B cell (primary cell): ENCODE results near the gene RNF19B.

ENCODE experiments used
- CTCF ChIP-seq: fragments of 200-600 bp; IDR thresholded peaks from one replicate; pipeline ENCODE4 v1.8.0; 2022; ENCODE audit warnings: antibody characterized with exemption, mild to moderate bottlenecking
- EZH2 ChIP-seq: IDR thresholded peaks from 2 replicates; pipeline ENCODE4 v1.6.1; 2012; ENCODE audit warnings: borderline replicate concordance, low read depth, mild to moderate bottlenecking, moderate library complexity, low read length; ENCODE audit not compliant: insufficient read depth, poor library complexity, severe bottlenecking

GRCh38 chr1:33002006-33002405 lies 37.4 kb upstream of the RNF19B start:
- TF ChIP-seq CTCF, result no peak
- TF ChIP-seq EZH2, result no peak
